Left ventricle myocardium inferior (tissue), 1 donor: ENCODE measurements around the gene PEX5L. TPM values are rescaled to one million over a fixed set of nuclear protein-coding genes. Genes with fewer than 3 reads are reported as not detected.

ENCODE experiments used
- DNase-seq: peaks from one replicate; pipeline ENCODE4 v3.0.0-alpha.2; 2020
- H3K27ac ChIP-seq: fragments of 200-600 bp; replicated peaks from 2 replicates; pipeline ENCODE4 v1.8.0; 2021
- H3K27me3 ChIP-seq: fragments of 200-600 bp; 2 replicates; pipeline ENCODE4 v1.8.0; 2021; ENCODE audit warnings: low read depth
- H3K36me3 ChIP-seq: fragments of 200-600 bp; 2 replicates; pipeline ENCODE4 v1.8.0; 2021
- H3K4me1 ChIP-seq: fragments of 200-600 bp; 2 replicates; pipeline ENCODE4 v1.8.0; 2021
- H3K4me3 ChIP-seq: fragments of 200-600 bp; 2 replicates; pipeline ENCODE4 v1.8.0; 2021; ENCODE audit warnings: mild to moderate bottlenecking, moderate library complexity
- H3K9me3 ChIP-seq: fragments of 200-600 bp; replicated peaks from 2 replicates; pipeline ENCODE4 v1.8.0; 2021
- intact Hi-C: fragments of 100-400 bp; cut with micrococcal nuclease; formaldehyde crosslinking; loops from one replicate; pipeline ENCODE4 v1.11.0; 2022
- total RNA-seq: library from RNA; stranded (reverse); fragmentation: NEBNext Ultra II Directional; extraction: Animal tissue kit (Norgen Biotek cat#: 25700); gene quantifications from one replicate; pipeline ENCODE4 v1.2.1, GENCODE V29; 2021
- TF ChIP-seq, protein P1 (sequence below): fragments of 200-600 bp; IDR thresholded peaks from 2 replicates; pipeline ENCODE4 v1.8.0; 2021; ENCODE audit warnings: antibody characterized with exemption, mild to moderate bottlenecking, borderline replicate concordance
- donor health status: DM: no; HTN: yes; CAD: no; lungs with severe emphysema.

Gene PEX5L
- total RNA-seq, 1 donor from 2014 or later, result 0.41 TPM

DNA sequence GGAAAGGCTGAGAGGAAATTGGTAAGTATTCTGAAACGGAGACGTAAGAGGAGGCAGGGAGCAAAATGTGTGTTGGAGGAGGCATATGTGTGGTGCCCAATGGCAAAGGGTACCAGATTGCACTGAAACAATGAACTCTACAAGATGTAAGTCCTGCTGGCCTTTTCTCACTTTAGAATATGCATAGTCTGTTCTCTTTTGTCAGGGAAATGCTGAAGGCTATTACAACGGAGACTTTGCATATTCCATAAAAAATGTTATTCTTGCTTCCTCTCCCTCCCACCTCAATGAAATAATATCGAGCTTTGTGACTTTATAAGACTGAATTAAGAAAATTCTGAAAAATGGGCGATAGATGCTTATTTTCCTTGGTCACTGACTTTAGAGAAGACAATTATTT, 85.9 kb downstream of the PEX5L start:
- peaks cover 29% of the 10 kb centered on the region for H3K27me3 ChIP-seq
- TF ChIP-seq, protein P1, sequence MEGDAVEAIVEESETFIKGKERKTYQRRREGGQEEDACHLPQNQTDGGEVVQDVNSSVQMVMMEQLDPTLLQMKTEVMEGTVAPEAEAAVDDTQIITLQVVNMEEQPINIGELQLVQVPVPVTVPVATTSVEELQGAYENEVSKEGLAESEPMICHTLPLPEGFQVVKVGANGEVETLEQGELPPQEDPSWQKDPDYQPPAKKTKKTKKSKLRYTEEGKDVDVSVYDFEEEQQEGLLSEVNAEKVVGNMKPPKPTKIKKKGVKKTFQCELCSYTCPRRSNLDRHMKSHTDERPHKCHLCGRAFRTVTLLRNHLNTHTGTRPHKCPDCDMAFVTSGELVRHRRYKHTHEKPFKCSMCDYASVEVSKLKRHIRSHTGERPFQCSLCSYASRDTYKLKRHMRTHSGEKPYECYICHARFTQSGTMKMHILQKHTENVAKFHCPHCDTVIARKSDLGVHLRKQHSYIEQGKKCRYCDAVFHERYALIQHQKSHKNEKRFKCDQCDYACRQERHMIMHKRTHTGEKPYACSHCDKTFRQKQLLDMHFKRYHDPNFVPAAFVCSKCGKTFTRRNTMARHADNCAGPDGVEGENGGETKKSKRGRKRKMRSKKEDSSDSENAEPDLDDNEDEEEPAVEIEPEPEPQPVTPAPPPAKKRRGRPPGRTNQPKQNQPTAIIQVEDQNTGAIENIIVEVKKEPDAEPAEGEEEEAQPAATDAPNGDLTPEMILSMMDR, result no peak
- H3K4me1 ChIP-seq, result no peaks in the 10 kb centered on the region
- no peak overlapping the region for H3K27ac ChIP-seq
- H3K9me3 ChIP-seq, result no peaks in the 10 kb centered on the region
- intact Hi-C loops, result no loop called here
- no peak for DNase-seq
- no peak overlapping the region for H3K4me3 ChIP-seq
- no peaks in the 10 kb centered on the region for H3K36me3 ChIP-seq

DNA sequence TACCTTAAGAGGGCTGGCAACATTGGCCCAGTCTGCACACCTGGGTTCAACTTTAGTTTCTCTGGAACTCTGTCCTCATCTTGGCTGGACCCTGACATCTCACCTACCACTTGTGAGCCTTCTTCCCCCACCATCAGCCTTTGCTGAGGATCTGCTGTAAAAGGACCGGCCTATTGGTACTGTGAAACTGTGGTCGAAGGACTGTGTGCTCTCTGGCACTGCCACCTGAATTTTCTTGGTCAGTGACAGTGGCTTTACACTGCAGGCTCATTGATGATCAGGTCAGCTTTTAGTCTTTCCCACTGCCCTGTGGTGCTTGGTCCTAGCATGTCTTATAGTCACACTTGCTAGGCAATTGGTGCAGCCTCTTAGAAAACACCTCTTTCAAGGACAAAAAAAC, 86.9 kb downstream of the PEX5L start:
- Histone ChIP-seq H3K4me1 (no peaks in the 10 kb centered on the region), H3K27me3 (peaks cover 29% of the 10 kb centered on the region), H3K36me3 (no peaks in the 10 kb centered on the region), H3K27ac (no peak overlapping the region), H3K9me3 (no peaks in the 10 kb centered on the region), H3K4me3 (no peak overlapping the region)
- no peak for DNase-seq
- TF ChIP-seq, protein P1, result no peak
- intact Hi-C loops, result no loop called here

DNA sequence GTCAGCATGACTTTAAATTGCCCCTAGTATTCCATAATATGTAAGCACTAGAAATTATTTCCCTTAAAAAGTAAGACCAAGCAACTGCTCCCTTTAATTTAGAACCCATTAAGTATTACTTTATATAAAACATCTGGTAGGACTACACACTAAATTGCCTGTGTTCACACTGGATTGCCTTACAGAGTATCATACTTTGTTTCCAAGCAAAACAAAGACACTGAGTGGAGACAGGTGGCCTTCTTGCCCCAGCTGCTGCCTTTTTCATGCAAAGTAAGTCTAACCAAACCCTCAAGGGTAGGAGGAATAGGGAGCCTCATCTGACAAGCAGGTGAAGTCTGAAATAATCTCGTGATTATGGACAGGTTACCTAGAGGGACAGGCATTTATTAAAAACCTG, 87.3 kb downstream of the PEX5L start:
- Histone ChIP-seq H3K4me1 (no peaks in the 10 kb centered on the region), H3K27me3 (peaks cover 29% of the 10 kb centered on the region), H3K9me3 (no peaks in the 10 kb centered on the region), H3K27ac (no peak overlapping the region), H3K4me3 (no peak overlapping the region), H3K36me3 (no peaks in the 10 kb centered on the region)
- intact Hi-C loops, result no loop called here
- TF ChIP-seq, protein P1, result no peak
- DNase-seq, result no peak

DNA sequence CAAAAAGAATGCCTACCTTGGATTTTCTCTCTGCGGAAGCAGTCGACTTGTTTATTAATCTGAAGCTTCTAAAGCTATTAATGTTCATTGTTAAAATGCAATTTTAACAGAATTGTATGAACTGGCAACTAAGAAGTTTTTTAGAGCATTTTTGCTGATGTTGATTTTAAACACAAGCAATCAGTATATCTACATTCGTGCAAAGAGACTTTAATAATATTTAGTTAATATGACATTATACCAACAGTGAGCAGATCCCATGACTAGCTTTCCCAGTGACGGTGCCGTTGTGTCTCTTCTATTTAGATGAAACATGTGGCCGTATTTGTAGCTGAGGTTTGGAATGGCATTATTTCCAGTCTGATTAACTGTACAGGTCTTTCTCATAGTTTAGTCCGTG, 88.0 kb downstream of the PEX5L start:
- Histone ChIP-seq H3K27me3 (peaks cover 29% of the 10 kb centered on the region), H3K9me3 (no peaks in the 10 kb centered on the region), H3K27ac (no peak overlapping the region), H3K36me3 (no peaks in the 10 kb centered on the region), H3K4me3 (no peak overlapping the region), H3K4me1 (no peaks in the 10 kb centered on the region)
- TF ChIP-seq, protein P1, result no peak
- intact Hi-C loops, result no loop called here
- DNase-seq, result no peak

DNA sequence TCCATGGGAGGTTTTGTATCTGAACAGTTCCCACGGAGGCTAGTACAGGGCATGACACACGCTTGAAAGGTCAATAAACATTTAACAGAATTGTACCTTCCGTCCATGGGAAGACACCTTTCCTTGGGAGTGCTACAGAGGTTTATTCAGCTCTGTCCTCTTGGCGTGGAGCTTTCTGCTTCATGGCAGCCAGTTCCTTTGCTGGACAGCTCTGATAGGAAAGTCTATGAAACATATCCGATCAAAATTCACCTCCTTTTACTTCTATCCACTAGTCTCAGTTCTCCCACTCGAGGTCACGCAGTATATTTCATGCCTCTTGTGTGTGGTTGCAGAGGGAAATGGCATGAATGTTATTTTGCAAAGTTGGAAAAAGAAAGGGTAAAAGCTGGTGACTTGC, 91.2 kb downstream of the PEX5L start:
- Histone ChIP-seq H3K4me1 (peaks cover 8% of the 10 kb centered on the region), H3K27me3 (peaks cover 42% of the 10 kb centered on the region), H3K9me3 (no peaks in the 10 kb centered on the region), H3K27ac (no peak overlapping the region), H3K36me3 (no peaks in the 10 kb centered on the region), H3K4me3 (no peak overlapping the region)
- DNase-seq, result no peak
- TF ChIP-seq, protein P1, result no peak
- intact Hi-C loops, result no loop called here
